AML-193 (cell line): ENCODE results near the gene CEP68.

Source experiments
- DNase-seq, 2 experiments: peaks; one replicate each; lab custom pipeline; 2025; lab: John Stamatoyannopoulos, UW

Gene CEP68

GRCh38 chr2:65057054-65057375 lies 799 bp downstream of the CEP68 start:
- DNase-seq: no peak

GRCh38 chr2:65057391-65058052 lies 1.3 kb downstream of the CEP68 start:
- DNase-seq: peak; percentile 67 to 71

- DNase-seq: no peak
Observed at GRCh38 chr2:65059071-65059470, 2.9 kb downstream of the CEP68 start.

GRCh38 chr2:65061146-65061909 lies 5.1 kb downstream of the CEP68 start:
- DNase-seq: no peak

- DNase-seq: no peak
Observed at GRCh38 chr2:65061910-65062339, 5.7 kb downstream of the CEP68 start.

- DNase-seq: no peak
Observed at GRCh38 chr2:65062843-65063825, 6.9 kb downstream of the CEP68 start.

GRCh38 chr2:65064728-65065552 lies 8.7 kb downstream of the CEP68 start:
- peak; percentile 88 for DNase-seq

- no peak for DNase-seq
Observed at GRCh38 chr2:65067806-65068553, 11.8 kb downstream of the CEP68 start.

GRCh38 chr2:65069439-65069824 lies 13.2 kb downstream of the CEP68 start:
- no peak for DNase-seq

GRCh38 chr2:65070172-65070830 lies 14.1 kb downstream of the CEP68 start:
- DNase-seq: no peak

- no peak for DNase-seq
Observed at GRCh38 chr2:65070856-65071255, 14.6 kb downstream of the CEP68 start.

- peak in 1 of 2 experiments; percentile 2 for DNase-seq
Observed at GRCh38 chr2:65071499-65072180, 15.4 kb downstream of the CEP68 start.

- no peak for DNase-seq
Observed at GRCh38 chr2:65072181-65072970, 16.2 kb downstream of the CEP68 start.

GRCh38 chr2:65073879-65074565 lies 17.8 kb downstream of the CEP68 start:
- DNase-seq: no peak

GRCh38 chr2:65075176-65075575 lies 19.0 kb downstream of the CEP68 start:
- DNase-seq: no peak

- DNase-seq: no peak
Observed at GRCh38 chr2:65075605-65076344, 19.6 kb downstream of the CEP68 start.

GRCh38 chr2:65076345-65076710 lies 20.1 kb downstream of the CEP68 start:
- DNase-seq: no peak

- no peak for DNase-seq
Observed at GRCh38 chr2:65077898-65078297, 21.7 kb downstream of the CEP68 start.
